Measurements from ENCODE around the gene MRGPRG. TPM values are rescaled to one million over a fixed set of nuclear protein-coding genes. Genes with fewer than 3 reads are reported as not detected.

The MRGPRG gene
- total and polyA plus RNA-seq, 2 of the 4 experiments (the other 2 are of a cell fraction) = not detected

DNA sequence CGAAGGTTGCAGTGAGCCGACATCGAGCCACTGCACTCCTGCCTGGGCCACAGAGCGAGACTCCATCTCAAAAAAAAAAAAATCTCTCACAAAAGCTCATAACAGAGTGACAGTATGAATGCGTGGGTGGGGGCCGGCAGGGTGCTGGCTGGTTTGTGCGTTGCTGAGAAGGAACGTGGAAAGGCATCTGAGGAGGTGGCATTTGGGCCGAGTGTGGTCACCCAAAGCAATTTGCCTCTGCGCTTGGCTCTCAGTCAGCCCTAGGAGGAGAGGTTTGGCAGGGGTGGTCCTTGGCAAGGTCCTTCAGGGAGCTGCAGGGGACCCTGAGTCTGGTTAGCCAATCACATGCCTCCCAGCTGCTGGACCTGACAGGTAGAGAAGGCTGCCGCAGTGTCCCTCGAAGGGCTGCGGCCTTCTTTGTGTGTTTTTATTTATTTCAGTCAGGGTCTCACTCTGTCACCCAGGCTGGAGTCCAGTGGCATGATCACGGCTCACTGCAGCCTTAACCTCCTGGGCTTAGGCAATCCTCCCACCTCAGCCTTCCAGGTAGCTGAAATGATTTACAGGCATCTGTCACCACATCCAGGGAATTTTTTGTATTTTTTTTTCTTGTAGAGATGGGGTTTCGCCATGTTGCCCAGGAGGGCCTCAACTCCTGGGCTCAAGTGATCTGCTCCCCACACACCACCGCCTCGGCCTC lies 30.0 kb downstream of the MRGPRG start:
- no peak overlapping the region for H3K4me2 ChIP-seq (ENCODE audit: low read depth, low read length)
- no peaks in the 10 kb centered on the region for H3K9me1 ChIP-seq (ENCODE audit: insufficient read depth, low read length)
- H4K91ac ChIP-seq (ENCODE audit: insufficient read depth, low read depth, low read length) = no peak overlapping the region
- no peak overlapping the region for H2AK5ac ChIP-seq (ENCODE audit: low read depth, low read length)
- no peak overlapping the region for H2BK120ac ChIP-seq (ENCODE audit: low read depth, low read length)
- 40% methylated on average over 1 of the region's 17 CpGs; no CpG with 5 or more reads in 1 of the 2 experiments for WGBS, 2 experiments (ENCODE audit: extremely low coverage in 2 of 2, insufficient read length in 1 of 2)
- H2AK9ac ChIP-seq (replicated peaks; ENCODE audit: low read depth, low read length, poor library complexity) = no peak overlapping the region
- no peak overlapping the region for H2BK20ac ChIP-seq (ENCODE audit: low read depth, low read length)
- no peak overlapping the region for H2BK15ac ChIP-seq (ENCODE audit: low read depth, low read length)
- no peaks in the 10 kb centered on the region for H3K4me1 ChIP-seq (ENCODE audit: control insufficient read depth, insufficient read depth, low read length)
- no peak overlapping the region for H3K4me3 ChIP-seq (ENCODE audit: insufficient read depth, low read depth, low read length)
- DNase-seq (no peak), ATAC-seq (ENCODE audit: low read depth) (no peak)
- no peak for TF ChIP-seq RAD21 (IDR thresholded peaks at IDR 0.05; ENCODE audit: low read length)
- TF ChIP-seq RFX5 (IDR thresholded peaks at IDR 0.05; ENCODE audit: low read depth, low read length) = no peak
- no peak for TF ChIP-seq CEBPB (IDR thresholded peaks at IDR 0.05; ENCODE audit: low read depth, low read length)
- TF ChIP-seq ELK1 (IDR thresholded peaks at IDR 0.05; ENCODE audit: borderline replicate concordance, low read depth, low read length) = no peak
- no peak for TF ChIP-seq BHLHE40 (IDR thresholded peaks at IDR 0.05; ENCODE audit: low read depth, low read length)
- no peak for TF ChIP-seq RCOR1 (IDR thresholded peaks at IDR 0.05; ENCODE audit: insufficient replicate concordance, low read length)
- no peak for TF ChIP-seq MXI1 (IDR thresholded peaks at IDR 0.05; ENCODE audit: borderline replicate concordance, low read depth, low read length)
- no peak for TF ChIP-seq CHD1 (IDR thresholded peaks at IDR 0.05; ENCODE audit: low read depth, low read length)
- TF ChIP-seq NFE2L2 (IDR thresholded peaks at IDR 0.05; ENCODE audit: low read depth, low read length) = no peak
- no peak for TF ChIP-seq MAFK (IDR thresholded peaks at IDR 0.05; ENCODE audit: low read depth, low read length)
- TF ChIP-seq FOS (IDR thresholded peaks at IDR 0.05; ENCODE audit: low read depth, low read length) = no peak
- TF ChIP-seq MAZ (IDR thresholded peaks at IDR 0.05; ENCODE audit: borderline replicate concordance, low read depth, low read length) = no peak
- TF ChIP-seq, protein P1, sequence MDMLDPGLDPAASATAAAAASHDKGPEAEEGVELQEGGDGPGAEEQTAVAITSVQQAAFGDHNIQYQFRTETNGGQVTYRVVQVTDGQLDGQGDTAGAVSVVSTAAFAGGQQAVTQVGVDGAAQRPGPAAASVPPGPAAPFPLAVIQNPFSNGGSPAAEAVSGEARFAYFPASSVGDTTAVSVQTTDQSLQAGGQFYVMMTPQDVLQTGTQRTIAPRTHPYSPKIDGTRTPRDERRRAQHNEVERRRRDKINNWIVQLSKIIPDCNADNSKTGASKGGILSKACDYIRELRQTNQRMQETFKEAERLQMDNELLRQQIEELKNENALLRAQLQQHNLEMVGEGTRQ (IDR thresholded peaks at IDR 0.05; ENCODE audit: low read depth, low read length) = no peak
- TF ChIP-seq CTCF (conservative IDR thresholded peaks at IDR 0.05; ENCODE audit: low read depth, low read length) = no peak
- no peak for TF ChIP-seq POLR2A (IDR thresholded peaks at IDR 0.05; ENCODE audit: low read depth, low read length)
- TF ChIP-seq SMC3 (IDR thresholded peaks at IDR 0.05; ENCODE audit: low read depth, low read length) = no peak
- H3K9ac ChIP-seq (ENCODE audit: low read depth, low read length) = no peak overlapping the region
- H4K5ac ChIP-seq (ENCODE audit: low read depth, low read length) = no peak overlapping the region
- no TSS peak for BruUV-seq (replicated peaks)
- no peak overlapping the region for H3K18ac ChIP-seq (ENCODE audit: low read depth, low read length)
- no peaks in the 10 kb centered on the region for H4K20me1 ChIP-seq (ENCODE audit: insufficient read depth, low read length)
- H3K27me3 ChIP-seq (ENCODE audit: control insufficient read depth, insufficient read depth, low read length) = peaks cover 37% of the 10 kb centered on the region
- in situ Hi-C loops (cut with MboI; ENCODE audit: low sequenced_read_pairs) (no loop called here), dilution Hi-C loops (cut with HindIII; ENCODE audit: low sequenced_read_pairs, unreplicated experiment) (no loop called here), intact Hi-C loops (cut with micrococcal nuclease) (no loop called here)
- no peak overlapping the region for H3K56ac ChIP-seq (ENCODE audit: extremely low read depth, insufficient read depth, low read length)
- H3K27ac ChIP-seq (ENCODE audit: insufficient read depth, low read length) = no peak overlapping the region
- no peak overlapping the region for H4K8ac ChIP-seq (ENCODE audit: low read depth in 2 of 2, low read length in 2 of 2)
- H3K14ac ChIP-seq (replicated peaks; ENCODE audit: low read depth, low read length) = no peak overlapping the region
- H3K4ac ChIP-seq (ENCODE audit: low read depth, low read length) = no peak overlapping the region
- no peak overlapping the region for H2AFZ ChIP-seq (replicated peaks; ENCODE audit: low read length, poor library complexity)
- H2BK5ac ChIP-seq (ENCODE audit: low read depth, low read length, poor library complexity, severe bottlenecking) = no peak overlapping the region
- ChIA-PET POLR2A (ENCODE audit: unreplicated experiment) (no interaction called here), CTCF (interaction anchor here (0.6 kb wide), 1 partner anchor 1883 kb away, joined by 4 read pairs; no protein-coding TSS in a partner anchor)
- H3K36me3 ChIP-seq (ENCODE audit: control insufficient read depth, insufficient read depth, low read length) = no peaks in the 10 kb centered on the region
- no peaks in the 10 kb centered on the region for H3K9me3 ChIP-seq (ENCODE audit: control insufficient read depth, insufficient read depth, low read length)
- H3K23ac ChIP-seq (ENCODE audit: low read depth, low read length) = no peak overlapping the region
- H3K79me1 ChIP-seq (ENCODE audit: low read depth in 1 of 2, low read length in 2 of 2) = no peaks in the 10 kb centered on the region

All from IMR-90 (cell line).